Hepatocyte (in vitro differentiated cells): ENCODE results near the gene TAF10.

Source experiments
- CTCF ChIP-seq: fragments of 200-600 bp; sonication (generic); IDR thresholded peaks from 2 replicates; pipeline ENCODE4 v1.5.1; 2016; ENCODE audit warnings: antibody characterized with exemption, mild to moderate bottlenecking; ENCODE audit not compliant: poor library complexity
- EZH2 ChIP-seq: fragments of 200-600 bp; sonication (generic); IDR thresholded peaks from 2 replicates; pipeline ENCODE4 v1.6.1; 2016; ENCODE audit warnings: antibody characterized with exemption, mild to moderate bottlenecking, borderline replicate concordance

GRCh38 chr11:6574816-6575715 lies 37.0 kb downstream of the TAF10 start:
- TF ChIP-seq CTCF (no peak), EZH2 (no peak)
